Measurements from ENCODE around the gene ALOXE3. TPM values are rescaled to one million over a fixed set of nuclear protein-coding genes. Genes with fewer than 3 reads are reported as not detected.

ALOXE3 gene
- total RNA-seq, 1 experiment from 2014 or later, result 0.13 TPM

DNA sequence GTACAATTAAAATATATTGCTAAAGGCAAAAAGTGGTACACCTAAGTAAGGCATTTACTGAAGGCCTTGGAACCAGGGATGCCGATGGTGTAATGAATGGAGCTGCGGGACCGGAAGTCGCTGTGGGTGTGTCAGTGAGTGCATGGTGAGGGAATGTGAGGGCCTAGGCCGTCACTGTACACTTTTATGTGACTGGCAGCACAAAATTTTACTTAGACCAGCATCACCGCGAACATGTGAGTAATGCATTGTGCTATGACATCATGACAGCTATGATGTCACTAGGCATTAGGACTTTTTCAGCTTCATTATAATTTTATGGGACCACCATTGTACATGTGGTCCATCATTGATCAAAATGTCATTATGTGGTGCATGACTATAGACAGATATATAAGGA, 64.7 kb downstream of the ALOXE3 start:
- Histone ChIP-seq H2BK15ac (ENCODE audit: low read depth, low read length) (no peak overlapping the region), H3K23ac (ENCODE audit: insufficient read length, low read depth, low read length) (no peak overlapping the region), H3T11ph (ENCODE audit: low read length) (no peak overlapping the region), H3K9me3 (ENCODE audit: control insufficient read depth, low read depth, low read length) (no peaks in the 10 kb centered on the region), H3K79me2 (ENCODE audit: insufficient read depth, low read length) (no peaks in the 10 kb centered on the region), H2AFZ (ENCODE audit: low read length) (no peak overlapping the region), H4K8ac (replicated peaks; ENCODE audit: insufficient read length, low read depth, low read length) (no peak overlapping the region), H3K27ac (ENCODE audit: insufficient read length, low read depth, low read length) (no peak overlapping the region), H2BK20ac (ENCODE audit: low read depth, low read length, poor library complexity, severe bottlenecking) (no peak overlapping the region), H3K23me2 (ENCODE audit: insufficient read length, low read depth, low read length, poor library complexity, severe bottlenecking) (no peaks in the 10 kb centered on the region), H4K20me1 (ENCODE audit: control insufficient read depth, insufficient read depth, insufficient read length) (no peaks in the 10 kb centered on the region), H3K27me3 (ENCODE audit: insufficient read depth, low read length) (no peaks in the 10 kb centered on the region), H3K79me1 (ENCODE audit: insufficient read depth, low read depth, low read length, poor library complexity, severe bottlenecking) (no peaks in the 10 kb centered on the region), H3K9ac (ENCODE audit: extremely low read depth, insufficient read length, low read length) (no peak overlapping the region), H3K4me1 (ENCODE audit: insufficient read depth, low read length) (no peaks in the 10 kb centered on the region), H3K56ac (ENCODE audit: insufficient read length, low read depth, low read length) (no peak overlapping the region), H3K18ac (ENCODE audit: insufficient read length, low read depth, low read length) (no peak overlapping the region), H4K5ac (ENCODE audit: insufficient read length, low read depth, low read length) (no peak overlapping the region), H2BK5ac (ENCODE audit: insufficient read length, low read length) (no peak overlapping the region), H2BK120ac (ENCODE audit: low read depth, low read length, poor library complexity, severe bottlenecking) (no peak overlapping the region), H2BK12ac (ENCODE audit: insufficient read length, low read depth, low read length) (no peak overlapping the region), H3K14ac (ENCODE audit: insufficient read depth, low read length) (no peak overlapping the region), H2AK5ac (ENCODE audit: insufficient read length, low read length) (no peak overlapping the region), H4K91ac (ENCODE audit: insufficient read length, low read depth, low read length) (no peak overlapping the region), H3K4ac (ENCODE audit: low read depth, low read length) (no peak overlapping the region), H3K4me2 (ENCODE audit: insufficient read depth, insufficient read length, low read length) (no peak overlapping the region)
- TF ChIP-seq, protein P1, sequence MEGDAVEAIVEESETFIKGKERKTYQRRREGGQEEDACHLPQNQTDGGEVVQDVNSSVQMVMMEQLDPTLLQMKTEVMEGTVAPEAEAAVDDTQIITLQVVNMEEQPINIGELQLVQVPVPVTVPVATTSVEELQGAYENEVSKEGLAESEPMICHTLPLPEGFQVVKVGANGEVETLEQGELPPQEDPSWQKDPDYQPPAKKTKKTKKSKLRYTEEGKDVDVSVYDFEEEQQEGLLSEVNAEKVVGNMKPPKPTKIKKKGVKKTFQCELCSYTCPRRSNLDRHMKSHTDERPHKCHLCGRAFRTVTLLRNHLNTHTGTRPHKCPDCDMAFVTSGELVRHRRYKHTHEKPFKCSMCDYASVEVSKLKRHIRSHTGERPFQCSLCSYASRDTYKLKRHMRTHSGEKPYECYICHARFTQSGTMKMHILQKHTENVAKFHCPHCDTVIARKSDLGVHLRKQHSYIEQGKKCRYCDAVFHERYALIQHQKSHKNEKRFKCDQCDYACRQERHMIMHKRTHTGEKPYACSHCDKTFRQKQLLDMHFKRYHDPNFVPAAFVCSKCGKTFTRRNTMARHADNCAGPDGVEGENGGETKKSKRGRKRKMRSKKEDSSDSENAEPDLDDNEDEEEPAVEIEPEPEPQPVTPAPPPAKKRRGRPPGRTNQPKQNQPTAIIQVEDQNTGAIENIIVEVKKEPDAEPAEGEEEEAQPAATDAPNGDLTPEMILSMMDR (conservative IDR thresholded peaks at IDR 0.05), result no peak
- Mint-ChIP-seq H3K4me1 (peaks cover 4 to 5% of the 10 kb centered on the region in 2 experiments; a peak in 3 of 4 replicates), H3K9me3 (no peaks in the 10 kb centered on the region), H3K27me3 (ENCODE audit: low read depth) (peaks cover 36% of the 10 kb centered on the region), H3K36me3 (ENCODE audit: insufficient read depth in 1 of 3, low read depth in 3 of 3) (no peaks in the 10 kb centered on the region), H3K27ac (no peak overlapping the region), H3K4me3 (no peak overlapping the region)
- no CpG with 5 or more reads among the region's 7 CpGs for WGBS (ENCODE audit: extremely low coverage, insufficient read length, low lambda C conversion rate)
- DNase-seq, result no peak

All from H9 (cell line).